Bronchial epithelial cell (primary cell): ENCODE results near the gene CDC16. TPM values are rescaled to one million over a fixed set of nuclear protein-coding genes. Genes with fewer than 3 reads are reported as not detected.
"Not testable (repeated sequence)": the region's sequence is repeated elsewhere in the genome, so short reads cannot be mapped to it uniquely, and the experiment has no call there.

ENCODE experiments used
- DNase-seq: peaks from one replicate; pipeline ENCODE4 v3.0.0-alpha.2; 2010; ENCODE audit warnings: low read depth
- FAIRE-seq: peaks from 2 replicates; lab custom pipeline; 2011; peaks lifted over from hg19 to GRCh38; lab: Jason Lieb, UNC
- H3K27me3 ChIP-seq: 2 replicates; pipeline ENCODE4 v1.5.1; 2011; ENCODE audit warnings: low read length; ENCODE audit not compliant: control insufficient read depth, insufficient read depth
- H3K36me3 ChIP-seq: 2 replicates; pipeline ENCODE4 v1.5.1; 2011; ENCODE audit warnings: low read length; ENCODE audit not compliant: control insufficient read depth, insufficient read depth
- H3K4me3 ChIP-seq: 2 replicates; pipeline ENCODE4 v1.5.1; 2011; ENCODE audit warnings: mild to moderate bottlenecking, low read depth, low read length, control low read depth
- total RNA-seq: library from RNA; depleted of rRNA; stranded (reverse); fragments of >200 nt; gene quantifications from 2 replicates; pipeline ENCODE4 v1.2.1, GENCODE V29; 2014
- TF ChIP-seq, protein P1 (sequence below): IDR thresholded peaks from 2 replicates; pipeline ENCODE4 v1.5.1; 2011; ENCODE audit warnings: mild to moderate bottlenecking, moderate library complexity, low read length, control low read depth, inconsistent platforms; ENCODE audit not compliant: insufficient read depth, severe bottlenecking

The CDC16 gene
- total RNA-seq, 1 donor from 2014 or later: 41.1 TPM

DNA sequence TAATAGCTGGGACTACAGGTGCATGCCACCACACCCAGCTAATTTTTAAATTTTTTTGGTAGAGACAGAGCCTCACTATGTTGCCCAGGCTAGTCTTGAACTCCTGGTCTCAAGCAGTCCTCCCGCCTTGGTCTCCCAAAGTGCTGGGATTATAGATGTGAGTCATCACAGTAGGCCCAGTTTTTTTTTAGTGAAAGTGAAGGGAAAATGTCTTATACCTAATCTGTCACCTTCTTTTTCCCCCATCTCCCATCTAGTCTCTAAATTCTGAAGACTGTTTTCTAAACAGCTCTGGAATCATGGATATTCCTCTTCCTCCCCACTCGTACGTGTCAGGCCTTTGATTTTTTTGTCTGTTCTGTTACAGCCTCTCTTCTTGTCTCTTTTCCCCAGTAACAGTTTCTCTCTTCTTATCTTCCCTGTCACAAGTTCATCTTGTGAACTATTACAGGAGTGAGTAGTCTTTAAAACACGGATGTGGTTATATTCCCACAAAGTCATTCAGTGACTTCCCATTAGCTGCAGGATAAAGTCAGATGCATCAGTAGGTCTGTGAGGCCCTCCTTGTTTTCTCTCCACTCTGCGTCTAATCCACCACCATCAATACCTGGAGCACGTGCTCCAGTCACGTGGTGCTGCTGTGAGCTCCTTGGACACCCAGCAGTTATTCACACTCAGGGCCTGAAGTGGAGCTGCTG lies 2.9 kb downstream of the CDC16 start:
- Histone ChIP-seq H3K36me3 (peaks cover 19% of the 10 kb centered on the region), H3K27me3 (no peaks in the 10 kb centered on the region), H3K4me3 (no peak overlapping the region)
- TF ChIP-seq, protein P1, sequence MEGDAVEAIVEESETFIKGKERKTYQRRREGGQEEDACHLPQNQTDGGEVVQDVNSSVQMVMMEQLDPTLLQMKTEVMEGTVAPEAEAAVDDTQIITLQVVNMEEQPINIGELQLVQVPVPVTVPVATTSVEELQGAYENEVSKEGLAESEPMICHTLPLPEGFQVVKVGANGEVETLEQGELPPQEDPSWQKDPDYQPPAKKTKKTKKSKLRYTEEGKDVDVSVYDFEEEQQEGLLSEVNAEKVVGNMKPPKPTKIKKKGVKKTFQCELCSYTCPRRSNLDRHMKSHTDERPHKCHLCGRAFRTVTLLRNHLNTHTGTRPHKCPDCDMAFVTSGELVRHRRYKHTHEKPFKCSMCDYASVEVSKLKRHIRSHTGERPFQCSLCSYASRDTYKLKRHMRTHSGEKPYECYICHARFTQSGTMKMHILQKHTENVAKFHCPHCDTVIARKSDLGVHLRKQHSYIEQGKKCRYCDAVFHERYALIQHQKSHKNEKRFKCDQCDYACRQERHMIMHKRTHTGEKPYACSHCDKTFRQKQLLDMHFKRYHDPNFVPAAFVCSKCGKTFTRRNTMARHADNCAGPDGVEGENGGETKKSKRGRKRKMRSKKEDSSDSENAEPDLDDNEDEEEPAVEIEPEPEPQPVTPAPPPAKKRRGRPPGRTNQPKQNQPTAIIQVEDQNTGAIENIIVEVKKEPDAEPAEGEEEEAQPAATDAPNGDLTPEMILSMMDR: no peak
- no peak for FAIRE-seq
- no peak for DNase-seq

DNA sequence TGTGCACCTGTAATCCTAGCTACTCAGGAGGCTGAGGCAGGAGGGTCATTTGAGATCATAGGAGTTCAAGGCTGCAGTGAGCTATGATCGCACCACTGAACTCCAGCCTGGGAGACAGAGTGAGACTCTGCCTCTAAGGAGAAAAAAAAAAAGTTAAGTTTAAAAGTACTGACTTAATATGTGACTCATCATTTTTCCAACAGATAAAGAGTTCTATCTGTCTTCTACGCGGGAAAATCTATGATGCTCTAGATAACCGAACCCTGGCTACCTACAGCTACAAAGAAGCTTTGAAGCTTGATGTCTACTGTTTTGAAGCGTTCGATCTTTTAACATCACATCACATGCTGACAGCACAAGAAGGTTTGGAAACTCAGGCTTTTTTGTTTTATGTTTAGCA lies 7.2 kb downstream of the CDC16 start:
- FAIRE-seq (no peak), DNase-seq (no peak)
- Histone ChIP-seq H3K36me3 (peaks cover 24% of the 10 kb centered on the region), H3K27me3 (no peaks in the 10 kb centered on the region), H3K4me3 (no peak overlapping the region)
- TF ChIP-seq, protein P1: no peak

DNA sequence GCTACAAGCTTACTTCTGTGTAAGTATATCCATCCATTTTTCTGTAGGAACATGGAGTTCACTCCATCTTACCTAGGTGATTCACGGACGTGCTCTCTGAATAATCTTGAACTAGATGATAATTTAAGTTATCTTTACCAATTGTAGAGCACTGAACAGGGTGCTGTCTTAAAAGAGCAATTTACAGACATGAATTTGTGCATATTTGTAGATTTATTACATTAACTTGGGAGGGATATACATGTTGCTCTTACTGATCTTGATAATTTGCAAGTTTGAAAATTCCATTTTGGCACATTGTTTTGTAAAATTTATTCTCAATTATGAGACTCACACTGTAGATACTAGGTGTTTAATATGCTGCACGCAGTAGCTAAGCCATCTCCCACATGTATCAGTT lies 9.3 kb downstream of the CDC16 start:
- Histone ChIP-seq H3K36me3 (peaks cover 19% of the 10 kb centered on the region), H3K4me3 (no peak overlapping the region), H3K27me3 (no peaks in the 10 kb centered on the region)
- FAIRE-seq (no peak), DNase-seq (no peak)
- TF ChIP-seq, protein P1: no peak

DNA sequence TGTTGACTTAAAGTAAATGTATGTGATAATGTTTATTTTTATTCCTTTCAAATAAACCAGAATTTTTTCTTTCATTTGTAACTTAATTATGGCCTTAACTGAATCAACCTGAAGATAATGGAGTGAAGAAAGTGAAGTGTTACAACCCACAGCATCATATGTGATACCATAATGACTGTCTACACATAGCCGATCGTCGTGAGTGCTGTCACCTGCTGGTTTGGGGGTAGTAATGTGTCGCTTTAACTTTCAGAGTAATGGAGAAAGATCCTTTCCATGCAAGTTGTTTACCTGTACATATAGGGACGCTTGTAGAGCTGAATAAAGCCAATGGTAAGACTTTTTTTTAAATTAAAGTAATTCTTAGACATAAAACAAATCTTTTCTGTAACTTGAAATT lies 9.9 kb downstream of the CDC16 start:
- H3K27me3 ChIP-seq: no peaks in the 10 kb centered on the region
- DNase-seq: no peak
- TF ChIP-seq, protein P1: no peak
- H3K36me3 ChIP-seq: peaks cover 18% of the 10 kb centered on the region
- FAIRE-seq: no peak
- no peak overlapping the region for H3K4me3 ChIP-seq

DNA sequence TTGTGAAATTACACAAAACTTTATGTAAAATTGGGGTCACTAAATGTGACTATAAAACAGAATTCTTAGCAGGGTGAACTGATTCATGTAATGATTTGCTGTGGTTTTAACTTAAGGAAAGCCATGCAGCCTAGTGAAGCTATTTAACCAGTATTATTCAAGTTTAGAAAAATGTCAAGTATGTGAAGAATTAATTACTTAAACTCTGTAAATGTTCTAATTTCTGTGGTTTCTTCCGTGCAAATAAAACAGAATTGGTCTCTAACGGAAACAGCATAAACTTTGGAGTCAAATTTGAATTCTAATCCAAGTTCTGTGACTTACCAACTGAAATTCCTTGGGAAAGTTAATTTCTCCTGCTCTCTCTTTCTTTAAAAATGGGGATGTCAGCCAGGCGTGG lies 13.3 kb downstream of the CDC16 start:
- FAIRE-seq (no peak), DNase-seq (no peak)
- TF ChIP-seq, protein P1: no peak
- Histone ChIP-seq H3K36me3 (peaks cover 12% of the 10 kb centered on the region), H3K27me3 (no peaks in the 10 kb centered on the region), H3K4me3 (no peak overlapping the region)

DNA sequence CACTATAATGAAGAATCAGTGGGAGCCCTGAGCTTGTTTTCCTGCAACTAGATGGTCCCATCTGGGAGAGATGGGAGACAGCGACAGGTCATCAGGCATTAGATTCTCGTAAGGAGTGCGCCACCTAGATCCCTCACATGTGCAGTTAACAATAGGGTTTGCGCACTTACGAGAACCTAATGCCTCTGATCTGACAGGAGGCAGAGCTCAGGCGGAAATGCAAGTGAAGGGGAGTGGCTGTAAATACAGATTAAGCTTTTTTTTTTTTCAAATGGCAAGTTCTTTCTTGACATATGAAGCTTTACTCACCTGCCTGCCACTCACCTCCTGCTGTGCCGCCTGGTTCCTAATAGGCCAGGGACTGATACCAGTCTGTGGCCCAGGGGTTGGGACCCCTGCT lies 14.4 kb downstream of the CDC16 start:
- Histone ChIP-seq H3K36me3 (peaks cover 12% of the 10 kb centered on the region), H3K4me3 (no peak overlapping the region), H3K27me3 (no peaks in the 10 kb centered on the region)
- no peak for FAIRE-seq
- peak; percentile 51 for DNase-seq
- TF ChIP-seq, protein P1: peak; percentile 2

DNA sequence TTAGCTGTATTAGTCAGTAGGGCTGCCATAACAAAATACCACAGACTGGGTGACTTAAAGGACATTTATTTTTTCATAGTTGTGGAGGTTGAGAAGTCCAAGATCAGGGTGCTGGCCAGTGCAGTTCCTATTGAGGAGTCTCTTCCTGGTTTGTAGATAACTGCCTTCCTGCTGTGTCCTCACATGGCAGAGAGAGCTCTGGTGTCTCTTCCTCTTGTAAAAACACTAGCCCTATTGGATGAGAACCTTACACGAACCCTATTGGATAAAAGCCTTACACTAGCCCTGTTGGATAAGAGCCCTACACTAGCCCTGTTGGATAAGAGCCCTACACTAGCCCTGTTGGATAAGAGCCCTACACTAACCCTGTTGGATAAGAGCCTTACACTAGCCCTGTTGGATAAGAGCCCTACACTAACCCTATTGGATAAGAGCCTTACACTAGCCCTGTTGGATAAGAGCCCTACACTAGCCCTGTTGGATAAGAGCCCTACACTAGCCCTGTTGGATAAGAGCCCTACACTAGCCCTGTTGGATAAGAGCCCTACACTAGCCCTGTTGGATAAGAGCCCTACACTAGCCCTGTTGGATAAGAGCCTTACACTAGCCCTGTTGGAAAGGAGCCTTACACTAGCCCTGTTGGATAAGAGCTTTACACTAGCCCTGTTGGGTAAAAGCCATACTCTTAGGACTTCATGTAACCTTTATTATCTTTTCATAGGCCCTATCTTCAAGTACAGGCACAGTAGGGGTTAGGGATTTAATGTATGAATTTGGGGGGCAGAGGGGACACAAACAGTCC lies 17.1 kb downstream of the CDC16 start:
- not testable (repeated sequence) for H3K36me3 ChIP-seq, H3K4me3 ChIP-seq, FAIRE-seq, DNase-seq, H3K27me3 ChIP-seq
